Kidney (tissue), 14 donors: ENCODE data around the gene ARHGAP22. TPM values are rescaled to one million over a fixed set of nuclear protein-coding genes. Genes with fewer than 3 reads are reported as not detected.

Source experiments
- DNase-seq, 5 donors: peaks; one replicate each; pipeline ENCODE4 v3.0.0-alpha.2; 2013 to 2020
- FAIRE-seq: peaks from 2 replicates; lab custom pipeline; 2012; peaks lifted over from hg19 to GRCh38; lab: Jason Lieb, UNC
- H3K27ac ChIP-seq, 2 donors: one replicate each; pipeline ENCODE4 v1.7.0; 2013; ENCODE audit warnings: low read depth in 2 of 2, low read length in 2 of 2, inconsistent platforms in 1 of 2
- H3K27me3 ChIP-seq: one replicate; pipeline ENCODE4 v1.7.1; 2013; ENCODE audit warnings: low read length, inconsistent platforms; ENCODE audit not compliant: control insufficient read depth, insufficient read depth
- H3K36me3 ChIP-seq, 3 donors: one replicate each; pipeline versions ENCODE4 v1.7.0 to v1.7.1; 2013; ENCODE audit warnings: low read length in 3 of 3, control low read depth in 1 of 3, inconsistent platforms in 1 of 3; ENCODE audit not compliant: insufficient read depth in 3 of 3, control insufficient read depth in 2 of 3
- H3K4me1 ChIP-seq, 3 donors: one replicate each; pipeline versions ENCODE4 v1.7.0 to v1.7.1; 2013; ENCODE audit warnings: low read length in 3 of 3, inconsistent platforms in 1 of 3, low read depth in 1 of 3; ENCODE audit not compliant: control insufficient read depth in 2 of 3, insufficient read depth in 2 of 3
- H3K4me3 ChIP-seq, 3 donors: one replicate each; pipeline versions ENCODE4 v1.7.0 to v1.8.1; 2013; ENCODE audit warnings: low read length in 3 of 3, control low read depth in 1 of 3, inconsistent platforms in 1 of 3
- H3K9ac ChIP-seq, 3 donors: one replicate each; pipeline versions ENCODE4 v1.7.0 to v1.7.1; 2013; ENCODE audit warnings: low read length in 3 of 3, control low read depth in 1 of 3, inconsistent platforms in 1 of 3
- H3K9me3 ChIP-seq, 3 donors: one replicate each; pipeline versions ENCODE4 v1.7.0 to v1.7.1; 2013; ENCODE audit warnings: low read length in 3 of 3, control low read depth in 1 of 3, inconsistent platforms in 1 of 3; ENCODE audit not compliant: control insufficient read depth in 2 of 3, insufficient read depth in 1 of 3
- intact Hi-C: fragments of 100-400 bp; cut with DNase I; formaldehyde crosslinking; loops from one replicate; pipeline ENCODE4 v1.11.1; 2022
- polyA plus RNA-seq: library from polyadenylated mRNA; stranded (reverse); fragments of 350-450 nt; fragmentation: Illumina TruSeq; extraction: RNeasy Lipid Tissue Mini Kit (QIAGEN cat#74804); gene quantifications from one replicate; pipeline ENCODE4 v1.2.3, GENCODE V29; 2014; ENCODE audit warnings: low read depth, low replicate concordance; ENCODE audit not compliant: insufficient read depth
- total RNA-seq: library from RNA; stranded (reverse); fragmentation: NEBNext Ultra II Directional; extraction: Animal tissue kit (Norgen Biotek cat#: 25700); gene quantifications from one replicate; pipeline ENCODE4 v1.2.1, GENCODE V29; 2021
- TF ChIP-seq, protein P1 (sequence below): IDR thresholded peaks from 3 replicates; pipeline ENCODE4 v1.5.1; 2012; ENCODE audit warnings: mild to moderate bottlenecking, moderate library complexity, borderline replicate concordance; ENCODE audit not compliant: insufficient read depth; ENCODE audit errors: extremely low read depth
- donor health status: control.
- donor health status: control.
- donor health status: control.
- donor health status: control.
- donor health status: control.
- donor health status: DM: yes; HTN: yes; CAD: no.
- donor health status: Normal renal cell carcinoma (clear cell type).

The ARHGAP22 gene
- total and polyA plus RNA-seq, 2 donors from 2014 or later, result 0.62 to 6.6 TPM

- H3K27me3 ChIP-seq, result no peaks in the 10 kb centered on the region
- no peak for FAIRE-seq
- peak in 1 of 5 donors; percentile 7 for DNase-seq
- intact Hi-C loops, result no loop called here
- TF ChIP-seq, protein P1, sequence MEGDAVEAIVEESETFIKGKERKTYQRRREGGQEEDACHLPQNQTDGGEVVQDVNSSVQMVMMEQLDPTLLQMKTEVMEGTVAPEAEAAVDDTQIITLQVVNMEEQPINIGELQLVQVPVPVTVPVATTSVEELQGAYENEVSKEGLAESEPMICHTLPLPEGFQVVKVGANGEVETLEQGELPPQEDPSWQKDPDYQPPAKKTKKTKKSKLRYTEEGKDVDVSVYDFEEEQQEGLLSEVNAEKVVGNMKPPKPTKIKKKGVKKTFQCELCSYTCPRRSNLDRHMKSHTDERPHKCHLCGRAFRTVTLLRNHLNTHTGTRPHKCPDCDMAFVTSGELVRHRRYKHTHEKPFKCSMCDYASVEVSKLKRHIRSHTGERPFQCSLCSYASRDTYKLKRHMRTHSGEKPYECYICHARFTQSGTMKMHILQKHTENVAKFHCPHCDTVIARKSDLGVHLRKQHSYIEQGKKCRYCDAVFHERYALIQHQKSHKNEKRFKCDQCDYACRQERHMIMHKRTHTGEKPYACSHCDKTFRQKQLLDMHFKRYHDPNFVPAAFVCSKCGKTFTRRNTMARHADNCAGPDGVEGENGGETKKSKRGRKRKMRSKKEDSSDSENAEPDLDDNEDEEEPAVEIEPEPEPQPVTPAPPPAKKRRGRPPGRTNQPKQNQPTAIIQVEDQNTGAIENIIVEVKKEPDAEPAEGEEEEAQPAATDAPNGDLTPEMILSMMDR, result no peak
- H3K27ac ChIP-seq, result no peak overlapping the region
- no peaks in the 10 kb centered on the region for H3K4me1 ChIP-seq
- no peak overlapping the region for H3K4me3 ChIP-seq
- no peaks in the 10 kb centered on the region for H3K9me3 ChIP-seq
- H3K9ac ChIP-seq, result no peak overlapping the region
- no peaks in the 10 kb centered on the region for H3K36me3 ChIP-seq
Measured at GRCh38 chr10:48501226-48501625, 103.6 kb downstream of the ARHGAP22 start.

DNA sequence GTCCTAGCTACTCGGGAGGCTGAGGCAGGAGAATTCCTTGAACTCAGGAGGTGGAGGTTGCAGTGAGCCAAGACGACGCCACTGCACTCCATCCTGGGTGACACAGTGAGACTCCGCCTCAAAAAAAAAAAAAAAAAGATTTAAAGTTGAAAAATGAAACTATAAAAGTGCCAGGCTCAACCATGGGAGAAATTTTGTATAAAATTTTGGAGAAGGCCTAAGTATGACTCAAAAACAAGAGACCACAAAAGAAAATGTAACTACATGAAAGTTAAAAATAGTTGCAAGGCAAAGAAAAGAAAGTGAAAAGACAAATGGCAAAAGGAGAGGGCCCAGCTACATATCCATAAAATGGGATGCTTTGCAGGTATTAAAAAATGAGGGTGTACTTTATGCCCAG lies 104.1 kb downstream of the ARHGAP22 start:
- intact Hi-C loops, result no loop called here
- no peaks in the 10 kb centered on the region for H3K36me3 ChIP-seq
- H3K9me3 ChIP-seq, result no peaks in the 10 kb centered on the region
- H3K27ac ChIP-seq, result no peak overlapping the region
- FAIRE-seq (no peak), DNase-seq (no peak)
- no peak overlapping the region for H3K4me3 ChIP-seq
- TF ChIP-seq, protein P1, result no peak
- H3K27me3 ChIP-seq, result no peaks in the 10 kb centered on the region
- H3K4me1 ChIP-seq, result no peaks in the 10 kb centered on the region
- H3K9ac ChIP-seq, result no peak overlapping the region

- Histone ChIP-seq H3K27ac (no peak overlapping the region), H3K9me3 (no peaks in the 10 kb centered on the region), H3K4me3 (no peak overlapping the region), H3K9ac (no peak overlapping the region), H3K27me3 (no peaks in the 10 kb centered on the region), H3K4me1 (no peaks in the 10 kb centered on the region), H3K36me3 (no peaks in the 10 kb centered on the region)
- intact Hi-C loops, result no loop called here
- peak in 2 of 5 donors; percentile 3 to 57 for DNase-seq
- TF ChIP-seq, protein P1, result no peak
- no peak for FAIRE-seq
Measured at GRCh38 chr10:48498940-48499510, 105.8 kb downstream of the ARHGAP22 start.
